SK-N-SH (cell line): Measurements from ENCODE around the gene FUT4.

ENCODE experiments used
- CTCF ChIP-seq: fragments of 200-600 bp; sonication (generic); IDR thresholded peaks from 2 replicates; pipeline ENCODE4 v1.6.1; 2017; ENCODE audit warnings: antibody characterized with exemption, mild to moderate bottlenecking, moderate library complexity
- EZH2phosphoT487 ChIP-seq: fragments of 200-600 bp; sonication (generic); IDR thresholded peaks from 2 replicates; pipeline ENCODE4 v1.6.1; 2017; ENCODE audit warnings: low read depth, mixed run types, mild to moderate bottlenecking, antibody characterized with exemption, moderate library complexity, borderline replicate concordance
- MXI1 ChIP-seq: IDR thresholded peaks from 2 replicates; pipeline ENCODE4 v1.6.1; 2012; ENCODE audit warnings: mild to moderate bottlenecking, low read depth, low read length, improper control_type of control experiment
- RAD21 ChIP-seq: IDR thresholded peaks from 2 replicates; pipeline ENCODE4 v1.6.1; 2012; ENCODE audit warnings: mild to moderate bottlenecking, low read length
- USF1 ChIP-seq: IDR thresholded peaks from 2 replicates; pipeline ENCODE4 v1.4.0; 2012; ENCODE audit warnings: low read depth, borderline replicate concordance

GRCh38 chr11:94513091-94513490 is 30.6 kb upstream of the FUT4 start:
- no peak for TF ChIP-seq CTCF
- TF ChIP-seq MXI1: no peak
- no peak for TF ChIP-seq RAD21
- no peak for TF ChIP-seq USF1
- TF ChIP-seq EZH2phosphoT487: no peak
